Measurements from ENCODE around the gene CUBN. TPM values are rescaled to one million over a fixed set of nuclear protein-coding genes. Genes with fewer than 3 reads are reported as not detected.

The CUBN gene
- total RNA-seq, 1 experiment from 2014 or later = 0.80 TPM

- ChIA-PET POLR2A (ENCODE audit: unreplicated experiment) (interaction anchor here (0.6 kb wide), 1 partner anchor 172 kb away, joined by 3 read pairs; no protein-coding TSS in a partner anchor), CTCF (no interaction called here)
- H3K27me3 ChIP-seq (ENCODE audit: low read length) = no peaks in the 10 kb centered on the region
- ATAC-seq (peak; percentile 83), DNase-seq (peak; percentile 75)
- no peak overlapping the region for H3K4me3 ChIP-seq (ENCODE audit: low read length)
- intact Hi-C loops (cut with micrococcal nuclease) = loop anchor here (2.0 to 5.0 kb wide), 2 partner anchors 20 to 41 kb away; no protein-coding TSS in a partner anchor
- no peaks in the 10 kb centered on the region for H3K9me2 ChIP-seq (replicated peaks; ENCODE audit: low read length)
- H3F3A ChIP-seq (ENCODE audit: low read length, unreplicated experiment) = no peaks in the 10 kb centered on the region
- no peaks in the 10 kb centered on the region for H3K9me3 ChIP-seq (ENCODE audit: low read length)
- H3K27ac ChIP-seq (ENCODE audit: low read length) = peak overlapping the region; percentile 82
- peak overlapping the region; percentile 70 for H2AFZ ChIP-seq (ENCODE audit: low read length)
- H3K9ac ChIP-seq (ENCODE audit: low read length) = peak overlapping the region; percentile 36; the same call in 1 of the 2 replicates
- H3K79me2 ChIP-seq (ENCODE audit: low read length) = no peaks in the 10 kb centered on the region
- peak overlapping the region; percentile 61 for H3K4me2 ChIP-seq (ENCODE audit: low read length)
- TF ChIP-seq, protein P1, sequence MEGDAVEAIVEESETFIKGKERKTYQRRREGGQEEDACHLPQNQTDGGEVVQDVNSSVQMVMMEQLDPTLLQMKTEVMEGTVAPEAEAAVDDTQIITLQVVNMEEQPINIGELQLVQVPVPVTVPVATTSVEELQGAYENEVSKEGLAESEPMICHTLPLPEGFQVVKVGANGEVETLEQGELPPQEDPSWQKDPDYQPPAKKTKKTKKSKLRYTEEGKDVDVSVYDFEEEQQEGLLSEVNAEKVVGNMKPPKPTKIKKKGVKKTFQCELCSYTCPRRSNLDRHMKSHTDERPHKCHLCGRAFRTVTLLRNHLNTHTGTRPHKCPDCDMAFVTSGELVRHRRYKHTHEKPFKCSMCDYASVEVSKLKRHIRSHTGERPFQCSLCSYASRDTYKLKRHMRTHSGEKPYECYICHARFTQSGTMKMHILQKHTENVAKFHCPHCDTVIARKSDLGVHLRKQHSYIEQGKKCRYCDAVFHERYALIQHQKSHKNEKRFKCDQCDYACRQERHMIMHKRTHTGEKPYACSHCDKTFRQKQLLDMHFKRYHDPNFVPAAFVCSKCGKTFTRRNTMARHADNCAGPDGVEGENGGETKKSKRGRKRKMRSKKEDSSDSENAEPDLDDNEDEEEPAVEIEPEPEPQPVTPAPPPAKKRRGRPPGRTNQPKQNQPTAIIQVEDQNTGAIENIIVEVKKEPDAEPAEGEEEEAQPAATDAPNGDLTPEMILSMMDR (conservative IDR thresholded peaks at IDR 0.05; ENCODE audit: low read depth, low read length) = no peak
- TF ChIP-seq EZH2phosphoT487 (IDR thresholded peaks at IDR 0.05; ENCODE audit: borderline replicate concordance, low read length) = no peak
- TF ChIP-seq EZH2 (IDR thresholded peaks at IDR 0.05; ENCODE audit: low read length, unreplicated experiment) = no peak
- BruUV-seq (replicated peaks) = no TSS peak
- no peaks in the 10 kb centered on the region for H3K36me3 ChIP-seq (ENCODE audit: low read depth, low read length)
- peaks cover 23% of the 10 kb centered on the region for H3K4me1 ChIP-seq (ENCODE audit: insufficient read depth, low read length)
- H4K20me1 ChIP-seq (ENCODE audit: low read length) = no peaks in the 10 kb centered on the region
These were observed 143.0 kb downstream of the CUBN start for GRCh38 chr10:16986406-16987205.

DNA sequence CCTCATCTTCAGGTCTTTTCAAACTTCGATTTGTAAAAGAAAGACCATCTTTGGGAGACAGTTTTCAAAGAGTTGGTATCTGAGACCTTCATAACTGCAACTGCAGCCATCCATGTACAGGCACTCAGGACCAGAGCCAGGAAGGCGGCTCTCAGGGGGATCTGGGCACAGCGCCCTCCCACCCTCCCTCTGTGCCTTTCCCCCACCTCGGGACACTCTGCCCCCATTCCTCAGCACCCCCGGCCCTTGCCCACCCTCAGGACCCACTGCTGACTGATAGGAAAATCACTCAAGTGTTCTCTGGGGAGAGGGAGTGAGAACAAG lies 143.6 kb downstream of the CUBN start:
- CTCF ChIA-PET = no interaction called here
- TF ChIP-seq, protein P1 (conservative IDR thresholded peaks at IDR 0.05; ENCODE audit: low read depth, low read length) = no peak

DNA sequence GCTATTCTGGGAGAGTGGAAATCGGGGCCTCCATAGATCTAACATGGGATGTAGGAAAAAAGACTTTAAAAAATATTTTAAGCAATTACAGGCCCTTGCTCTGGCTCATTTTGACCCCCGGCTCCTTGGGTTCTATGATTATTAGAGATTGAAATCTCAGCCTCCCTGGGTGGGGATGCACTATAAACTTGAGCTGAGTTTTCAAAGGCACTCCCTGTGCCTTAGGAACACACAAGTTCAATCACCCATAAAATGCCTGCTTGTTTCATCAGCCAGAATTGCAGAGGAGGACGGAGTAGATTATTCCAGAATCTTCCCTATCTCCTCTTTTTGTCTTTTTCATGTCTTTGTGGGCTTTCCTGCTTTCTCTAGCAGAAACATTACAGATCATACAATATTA lies 145.4 kb downstream of the CUBN start:
- Histone ChIP-seq H3K79me2 (ENCODE audit: low read length) (no peaks in the 10 kb centered on the region), H3K4me2 (ENCODE audit: low read length) (no peak overlapping the region), H3K9me2 (replicated peaks; ENCODE audit: low read length) (no peaks in the 10 kb centered on the region), H3K27me3 (ENCODE audit: low read length) (no peaks in the 10 kb centered on the region), H3F3A (ENCODE audit: low read length, unreplicated experiment) (no peaks in the 10 kb centered on the region), H3K27ac (ENCODE audit: low read length) (no peak overlapping the region), H3K9ac (ENCODE audit: low read length) (no peak overlapping the region), H3K9me3 (ENCODE audit: low read length) (no peaks in the 10 kb centered on the region), H2AFZ (ENCODE audit: low read length) (no peak overlapping the region), H3K4me1 (ENCODE audit: insufficient read depth, low read length) (peaks cover 23% of the 10 kb centered on the region), H3K36me3 (ENCODE audit: low read depth, low read length) (no peaks in the 10 kb centered on the region), H3K4me3 (ENCODE audit: low read length) (no peak overlapping the region), H4K20me1 (ENCODE audit: low read length) (no peaks in the 10 kb centered on the region)
- CTCF ChIA-PET = interaction anchor here (0.6 kb wide), 1 partner anchor 68 kb away, joined by 3 read pairs; no protein-coding TSS in a partner anchor
- POLR2A ChIA-PET (ENCODE audit: unreplicated experiment) = no interaction called here
- no peak for ATAC-seq
- no peak for TF ChIP-seq EZH2phosphoT487 (IDR thresholded peaks at IDR 0.05; ENCODE audit: borderline replicate concordance, low read length)
- TF ChIP-seq, protein P1 (conservative IDR thresholded peaks at IDR 0.05; ENCODE audit: low read depth, low read length) = no peak
- no peak for TF ChIP-seq EZH2 (IDR thresholded peaks at IDR 0.05; ENCODE audit: low read length, unreplicated experiment)
- no TSS peak for BruUV-seq (replicated peaks)
- DNase-seq = no peak
- intact Hi-C loops (cut with micrococcal nuclease) = no loop called here

More for the DNA sequence above, 143.6 kb downstream of the CUBN start:
- no TSS peak for BruUV-seq (replicated peaks)
- ATAC-seq = no peak
- Histone ChIP-seq H3F3A (ENCODE audit: low read length, unreplicated experiment) (no peaks in the 10 kb centered on the region), H3K36me3 (ENCODE audit: low read depth, low read length) (no peaks in the 10 kb centered on the region), H3K4me3 (ENCODE audit: low read length) (no peak overlapping the region), H3K79me2 (ENCODE audit: low read length) (no peaks in the 10 kb centered on the region), H3K9me2 (replicated peaks; ENCODE audit: low read length) (no peaks in the 10 kb centered on the region), H3K9me3 (ENCODE audit: low read length) (no peaks in the 10 kb centered on the region), H3K9ac (ENCODE audit: low read length) (no peak overlapping the region; the same call in 1 of the 2 replicates), H3K27ac (ENCODE audit: low read length) (peak overlapping the region; percentile 82), H4K20me1 (ENCODE audit: low read length) (no peaks in the 10 kb centered on the region), H2AFZ (ENCODE audit: low read length) (peak overlapping the region; percentile 70; the same call in 1 of the 2 replicates), H3K4me2 (ENCODE audit: low read length) (peak overlapping the region; percentile 61; the same call in 1 of the 2 replicates), H3K4me1 (ENCODE audit: insufficient read depth, low read length) (peaks cover 23% of the 10 kb centered on the region), H3K27me3 (ENCODE audit: low read length) (no peaks in the 10 kb centered on the region)
- no peak for DNase-seq
- intact Hi-C loops (cut with micrococcal nuclease) = loop anchor here (2.0 to 5.0 kb wide), 2 partner anchors 19 to 41 kb away; no protein-coding TSS in a partner anchor
- POLR2A ChIA-PET (ENCODE audit: unreplicated experiment) = no interaction called here
